Left ventricle myocardium inferior (tissue), 1 donor: ENCODE measurements around the gene RREB1. TPM values are rescaled to one million over a fixed set of nuclear protein-coding genes. Genes with fewer than 3 reads are reported as not detected.
"Not testable (repeated sequence)": the region's sequence is repeated elsewhere in the genome, so short reads cannot be mapped to it uniquely, and the experiment has no call there.

ENCODE experiments used
- DNase-seq: peaks from one replicate; pipeline ENCODE4 v3.0.0-alpha.2; 2020
- H3K27ac ChIP-seq: fragments of 200-600 bp; replicated peaks from 2 replicates; pipeline ENCODE4 v1.8.0; 2021
- H3K27me3 ChIP-seq: fragments of 200-600 bp; 2 replicates; pipeline ENCODE4 v1.8.0; 2021; ENCODE audit warnings: low read depth
- H3K36me3 ChIP-seq: fragments of 200-600 bp; 2 replicates; pipeline ENCODE4 v1.8.0; 2021
- H3K4me1 ChIP-seq: fragments of 200-600 bp; 2 replicates; pipeline ENCODE4 v1.8.0; 2021
- H3K4me3 ChIP-seq: fragments of 200-600 bp; 2 replicates; pipeline ENCODE4 v1.8.0; 2021; ENCODE audit warnings: mild to moderate bottlenecking, moderate library complexity
- H3K9me3 ChIP-seq: fragments of 200-600 bp; replicated peaks from 2 replicates; pipeline ENCODE4 v1.8.0; 2021
- CTCF ChIP-seq: fragments of 200-600 bp; IDR thresholded peaks from 2 replicates; pipeline ENCODE4 v1.8.0; 2021; ENCODE audit warnings: antibody characterized with exemption, mild to moderate bottlenecking, borderline replicate concordance
- intact Hi-C: fragments of 100-400 bp; cut with micrococcal nuclease; formaldehyde crosslinking; loops from one replicate; pipeline ENCODE4 v1.11.0; 2022
- total RNA-seq: library from RNA; stranded (reverse); fragmentation: NEBNext Ultra II Directional; extraction: Animal tissue kit (Norgen Biotek cat#: 25700); gene quantifications from one replicate; pipeline ENCODE4 v1.2.1, GENCODE V29; 2021
- donor health status: DM: no; HTN: yes; CAD: no; lungs with severe emphysema.

RREB1 gene
- total RNA-seq, 1 donor from 2014 or later, result 33.3 TPM

- Histone ChIP-seq H3K4me3 (no peak overlapping the region), H3K4me1 (no peaks in the 10 kb centered on the region), H3K9me3 (peaks cover 5% of the 10 kb centered on the region), H3K27me3 (no peaks in the 10 kb centered on the region), H3K36me3 (no peaks in the 10 kb centered on the region), H3K27ac (no peak overlapping the region)
- TF ChIP-seq CTCF, result no peak
- DNase-seq, result no peak
- intact Hi-C loops, result no loop called here
Observed at GRCh38 chr6:7270320-7271204, 162.8 kb downstream of the RREB1 start.

- no peak overlapping the region for H3K4me3 ChIP-seq
- H3K9me3 ChIP-seq, result peaks cover 2% of the 10 kb centered on the region
- H3K27me3 ChIP-seq, result no peaks in the 10 kb centered on the region
- DNase-seq, result no peak
- TF ChIP-seq CTCF, result no peak
- intact Hi-C loops, result no loop called here
- H3K27ac ChIP-seq, result no peak overlapping the region
- H3K4me1 ChIP-seq, result no peaks in the 10 kb centered on the region
- H3K36me3 ChIP-seq, result no peaks in the 10 kb centered on the region
Observed at GRCh38 chr6:7271205-7271534, 163.4 kb downstream of the RREB1 start.

GRCh38 chr6:7273709-7274108, 165.9 kb downstream of the RREB1 start:
- H3K9me3 ChIP-seq, result no peaks in the 10 kb centered on the region
- no peaks in the 10 kb centered on the region for H3K4me1 ChIP-seq
- H3K27ac ChIP-seq, result no peak overlapping the region
- intact Hi-C loops, result no loop called here
- no peaks in the 10 kb centered on the region for H3K36me3 ChIP-seq
- H3K4me3 ChIP-seq, result no peak overlapping the region
- no peak for TF ChIP-seq CTCF
- no peaks in the 10 kb centered on the region for H3K27me3 ChIP-seq
- no peak for DNase-seq

GRCh38 chr6:7274525-7274924, 166.8 kb downstream of the RREB1 start:
- H3K9me3 ChIP-seq, H3K4me1 ChIP-seq, H3K4me3 ChIP-seq, H3K27me3 ChIP-seq, DNase-seq, H3K36me3 ChIP-seq, intact Hi-C loops, H3K27ac ChIP-seq: not testable (repeated sequence)

- Histone ChIP-seq H3K27ac (no peak overlapping the region), H3K4me1 (no peaks in the 10 kb centered on the region), H3K36me3 (no peaks in the 10 kb centered on the region), H3K4me3 (no peak overlapping the region), H3K27me3 (no peaks in the 10 kb centered on the region), H3K9me3 (no peaks in the 10 kb centered on the region)
- DNase-seq, result no peak
- no peak for TF ChIP-seq CTCF
- intact Hi-C loops, result no loop called here
Observed at GRCh38 chr6:7276199-7276524, 168.4 kb downstream of the RREB1 start.

- intact Hi-C loops, result no loop called here
- TF ChIP-seq CTCF, result no peak
- Histone ChIP-seq H3K36me3 (peaks cover 37% of the 10 kb centered on the region), H3K27me3 (no peaks in the 10 kb centered on the region), H3K4me1 (no peaks in the 10 kb centered on the region), H3K9me3 (no peaks in the 10 kb centered on the region), H3K27ac (no peak overlapping the region), H3K4me3 (no peak overlapping the region)
- DNase-seq, result no peak
Observed at GRCh38 chr6:7282097-7282906, 174.5 kb downstream of the RREB1 start.
